ENCODE data around the gene VWDE.

Gene VWDE

GRCh38 chr7:12378389-12378788 lies 25.3 kb downstream of the VWDE start:
- no peaks in the 10 kb centered on the region for H3K36me3 Mint-ChIP-seq
- no peaks in the 10 kb centered on the region for H3K4me1 Mint-ChIP-seq
- H3K27me3 Mint-ChIP-seq: no peaks in the 10 kb centered on the region
- no peak overlapping the region for H3K27ac Mint-ChIP-seq
- ATAC-seq: no peak
- no peaks in the 10 kb centered on the region for H3K9me3 Mint-ChIP-seq
- H3K4me3 Mint-ChIP-seq: no peak overlapping the region

- Mint-ChIP-seq H3K27me3 (no peaks in the 10 kb centered on the region), H3K4me3 (no peak overlapping the region), H3K36me3 (no peaks in the 10 kb centered on the region), H3K9me3 (no peaks in the 10 kb centered on the region), H3K4me1 (no peaks in the 10 kb centered on the region), H3K27ac (no peak overlapping the region)
- ATAC-seq: no peak
These were observed 26.3 kb downstream of the VWDE start for GRCh38 chr7:12377406-12377805.

- Mint-ChIP-seq H3K4me1 (no peaks in the 10 kb centered on the region), H3K27ac (no peak overlapping the region)
- no peak for ATAC-seq
These were observed 29.9 kb downstream of the VWDE start for GRCh38 chr7:12373580-12374263.

GRCh38 chr7:12370249-12370648 lies 33.4 kb downstream of the VWDE start:
- Mint-ChIP-seq H3K27me3 (no peaks in the 10 kb centered on the region), H3K4me1 (no peaks in the 10 kb centered on the region), H3K27ac (no peak overlapping the region), H3K36me3 (no peaks in the 10 kb centered on the region), H3K4me3 (no peak overlapping the region), H3K9me3 (no peaks in the 10 kb centered on the region)
- no peak for ATAC-seq

More at GRCh38 chr7:12373580-12374263, 29.9 kb downstream of the VWDE start:
- Mint-ChIP-seq H3K36me3 (no peaks in the 10 kb centered on the region), H3K4me3 (no peak overlapping the region), H3K9me3 (no peaks in the 10 kb centered on the region), H3K27me3 (no peaks in the 10 kb centered on the region)

GRCh38 chr7:12369756-12370155 lies 33.9 kb downstream of the VWDE start:
- Mint-ChIP-seq H3K27me3 (no peaks in the 10 kb centered on the region), H3K27ac (no peak overlapping the region), H3K4me3 (no peak overlapping the region), H3K9me3 (no peaks in the 10 kb centered on the region), H3K4me1 (no peaks in the 10 kb centered on the region), H3K36me3 (no peaks in the 10 kb centered on the region)
- no peak for ATAC-seq

GRCh38 chr7:12369072-12369471 lies 34.6 kb downstream of the VWDE start:
- H3K4me1 Mint-ChIP-seq: no peaks in the 10 kb centered on the region
- no peak overlapping the region for H3K27ac Mint-ChIP-seq
- H3K4me3 Mint-ChIP-seq: no peak overlapping the region
- no peak for ATAC-seq
- H3K36me3 Mint-ChIP-seq: no peaks in the 10 kb centered on the region
- no peaks in the 10 kb centered on the region for H3K9me3 Mint-ChIP-seq
- H3K27me3 Mint-ChIP-seq: no peaks in the 10 kb centered on the region

GRCh38 chr7:12360948-12361347 lies 42.7 kb downstream of the VWDE start:
- H3K4me3 Mint-ChIP-seq: no peak overlapping the region
- no peak for ATAC-seq
- no peaks in the 10 kb centered on the region for H3K4me1 Mint-ChIP-seq
- H3K9me3 Mint-ChIP-seq: no peaks in the 10 kb centered on the region
- no peak overlapping the region for H3K27ac Mint-ChIP-seq
- no peaks in the 10 kb centered on the region for H3K36me3 Mint-ChIP-seq
- H3K27me3 Mint-ChIP-seq: no peaks in the 10 kb centered on the region

GRCh38 chr7:12358694-12359093 lies 45.0 kb downstream of the VWDE start:
- H3K9me3 Mint-ChIP-seq: no peaks in the 10 kb centered on the region
- no peaks in the 10 kb centered on the region for H3K36me3 Mint-ChIP-seq
- H3K4me1 Mint-ChIP-seq: no peaks in the 10 kb centered on the region
- no peak overlapping the region for H3K4me3 Mint-ChIP-seq
- H3K27ac Mint-ChIP-seq: no peak overlapping the region
- H3K27me3 Mint-ChIP-seq: peaks cover 6% of the 10 kb centered on the region
- no peak for ATAC-seq

- H3K27ac Mint-ChIP-seq: no peak overlapping the region
- H3K4me3 Mint-ChIP-seq: no peak overlapping the region
- H3K4me1 Mint-ChIP-seq: no peaks in the 10 kb centered on the region
- H3K36me3 Mint-ChIP-seq: no peaks in the 10 kb centered on the region
- no peaks in the 10 kb centered on the region for H3K9me3 Mint-ChIP-seq
- peak; percentile 8 for ATAC-seq
- peaks cover 12% of the 10 kb centered on the region for H3K27me3 Mint-ChIP-seq
These were observed 46.2 kb downstream of the VWDE start for GRCh38 chr7:12357508-12357907.

- ATAC-seq: no peak
- Mint-ChIP-seq H3K27me3 (peaks cover 12% of the 10 kb centered on the region), H3K36me3 (no peaks in the 10 kb centered on the region), H3K4me1 (no peaks in the 10 kb centered on the region), H3K9me3 (no peaks in the 10 kb centered on the region), H3K27ac (no peak overlapping the region), H3K4me3 (no peak overlapping the region)
These were observed 51.8 kb downstream of the VWDE start for GRCh38 chr7:12351843-12352242.

- Mint-ChIP-seq H3K27me3 (peaks cover 12% of the 10 kb centered on the region), H3K36me3 (no peaks in the 10 kb centered on the region)
- no peak for ATAC-seq
These were observed 52.7 kb downstream of the VWDE start for GRCh38 chr7:12350971-12351370.

GRCh38 chr7:12337095-12337494 lies 66.6 kb downstream of the VWDE start:
- Mint-ChIP-seq H3K4me3 (no peak overlapping the region), H3K27ac (no peak overlapping the region), H3K9me3 (no peaks in the 10 kb centered on the region), H3K4me1 (no peaks in the 10 kb centered on the region), H3K27me3 (peaks cover 2% of the 10 kb centered on the region), H3K36me3 (no peaks in the 10 kb centered on the region)
- no peak for ATAC-seq

More at GRCh38 chr7:12350971-12351370, 52.7 kb downstream of the VWDE start:
- Mint-ChIP-seq H3K27ac (no peak overlapping the region), H3K4me1 (no peaks in the 10 kb centered on the region), H3K4me3 (no peak overlapping the region), H3K9me3 (no peaks in the 10 kb centered on the region)

- no peaks in the 10 kb centered on the region for H3K36me3 Mint-ChIP-seq
- H3K4me1 Mint-ChIP-seq: no peaks in the 10 kb centered on the region
- H3K27me3 Mint-ChIP-seq: peaks cover 10% of the 10 kb centered on the region
- no peak for ATAC-seq
- no peak overlapping the region for H3K27ac Mint-ChIP-seq
- H3K9me3 Mint-ChIP-seq: no peaks in the 10 kb centered on the region
- H3K4me3 Mint-ChIP-seq: no peak overlapping the region
These were observed 74.5 kb downstream of the VWDE start for GRCh38 chr7:12328888-12329770.

GRCh38 chr7:12327922-12328321 lies 75.7 kb downstream of the VWDE start:
- Mint-ChIP-seq H3K4me3 (no peak overlapping the region), H3K9me3 (no peaks in the 10 kb centered on the region), H3K4me1 (no peaks in the 10 kb centered on the region), H3K36me3 (no peaks in the 10 kb centered on the region), H3K27ac (no peak overlapping the region), H3K27me3 (peaks cover 10% of the 10 kb centered on the region)
- ATAC-seq: no peak

- H3K4me1 Mint-ChIP-seq: no peaks in the 10 kb centered on the region
- ATAC-seq: no peak
- no peak overlapping the region for H3K27ac Mint-ChIP-seq
- H3K36me3 Mint-ChIP-seq: no peaks in the 10 kb centered on the region
- H3K4me3 Mint-ChIP-seq: no peak overlapping the region
- H3K9me3 Mint-ChIP-seq: no peaks in the 10 kb centered on the region
- no peaks in the 10 kb centered on the region for H3K27me3 Mint-ChIP-seq
These were observed 78.0 kb downstream of the VWDE start for GRCh38 chr7:12325646-12326045.

- no peaks in the 10 kb centered on the region for H3K27me3 Mint-ChIP-seq
- no peaks in the 10 kb centered on the region for H3K9me3 Mint-ChIP-seq
- no peak for ATAC-seq
- H3K4me3 Mint-ChIP-seq: no peak overlapping the region
- H3K36me3 Mint-ChIP-seq: no peaks in the 10 kb centered on the region
- no peaks in the 10 kb centered on the region for H3K4me1 Mint-ChIP-seq
- no peak overlapping the region for H3K27ac Mint-ChIP-seq
These were observed 80.2 kb downstream of the VWDE start for GRCh38 chr7:12323415-12323814.

All from stimulated activated memory B cell treated with anti-CD40 and anti-IgM and Interleukin-4, amounts not matched to agents 10 μg/mL and 1 μg/mL and 100 μg/mL, for 72 hours (primary cell).